CD4-positive, alpha-beta T cell treated with Interleukin-4 for 1 hour (primary cell): Measurements from ENCODE around the gene UGGT1.
"Not testable (repeated sequence)": the region's sequence is repeated elsewhere in the genome, so short reads cannot be mapped to it uniquely, and the experiment has no call there.

Experiments used
- DNase-seq, 2 donors: peaks; one replicate each; pipeline ENCODE4 v3.0.0-alpha.2; 2020 to 2022

Gene UGGT1

DNA sequence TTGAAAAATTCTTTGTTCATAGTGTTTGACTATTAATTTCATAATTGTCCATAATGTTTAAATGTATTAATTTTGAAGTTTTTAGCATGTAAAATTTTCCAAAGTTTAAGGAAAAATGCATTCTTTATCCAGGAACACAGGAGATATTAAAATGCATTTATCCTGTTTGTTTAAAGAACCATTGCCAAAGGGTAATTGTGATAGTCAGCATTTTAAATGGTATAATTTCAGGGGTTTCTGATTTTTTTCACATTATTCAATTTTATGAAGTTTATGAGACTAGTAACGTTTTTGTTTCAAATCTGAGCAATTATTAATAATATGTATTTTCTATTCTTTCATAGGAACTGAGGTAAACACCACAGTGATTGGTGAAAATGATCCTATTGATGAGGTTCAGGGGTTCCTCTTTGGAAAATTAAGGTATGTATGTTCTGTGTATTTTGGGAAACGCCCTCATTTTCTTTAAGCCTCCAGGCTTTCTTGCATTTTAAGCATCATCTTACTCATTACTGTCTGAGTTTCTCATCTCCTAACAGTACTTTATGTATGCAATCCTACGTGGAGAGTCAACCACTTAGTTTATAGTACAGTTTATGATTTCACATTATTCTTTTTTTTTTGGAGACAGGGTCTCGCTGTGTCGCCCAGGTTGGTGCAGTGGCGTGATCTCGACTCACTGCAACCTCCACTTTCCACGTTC, 25.1 kb downstream of the UGGT1 start:
- DNase-seq: no peak

DNA sequence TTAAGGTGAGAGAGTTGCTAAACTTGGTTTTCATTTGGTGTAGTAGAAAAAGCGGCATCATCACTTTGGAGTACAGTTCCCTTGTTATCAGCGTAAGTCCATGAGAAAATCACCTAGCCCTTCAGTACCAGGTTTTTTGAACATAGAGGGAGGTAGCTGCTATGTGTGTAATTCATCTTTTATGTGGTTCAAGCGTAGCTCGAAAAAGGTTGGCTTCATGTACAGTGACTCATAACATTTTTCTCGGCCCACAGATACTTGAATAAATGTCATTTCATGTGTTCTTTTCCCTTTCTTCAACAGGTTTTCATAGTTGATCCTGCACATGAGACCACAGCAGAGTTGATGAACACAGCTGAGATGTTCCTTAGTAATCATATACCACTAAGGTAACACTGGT, 43.6 kb downstream of the UGGT1 start:
- DNase-seq: no peak

GRCh38 chr2:128137094-128137616, 46.2 kb downstream of the UGGT1 start:
- DNase-seq: no peak

DNA sequence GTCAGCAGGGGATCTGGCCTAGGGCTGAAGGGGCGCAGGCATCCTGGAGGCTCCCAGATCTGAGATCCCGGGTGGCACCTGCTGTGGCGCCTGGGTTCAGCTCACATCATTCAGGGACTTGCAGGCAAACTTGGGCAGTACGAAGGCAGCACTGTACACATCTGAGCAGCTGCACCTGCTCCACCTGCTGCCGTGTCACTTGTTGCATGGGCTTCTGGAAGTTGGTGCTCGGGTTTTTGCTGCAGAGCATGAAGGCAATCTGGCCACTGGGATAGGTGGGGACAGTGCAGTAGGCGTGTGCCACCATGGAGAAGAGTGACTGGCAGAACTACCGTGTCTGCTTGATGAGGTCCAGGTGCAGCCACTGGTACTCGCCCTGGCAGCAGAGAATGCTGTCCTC, 48.6 kb downstream of the UGGT1 start:
- no peak for DNase-seq

DNA sequence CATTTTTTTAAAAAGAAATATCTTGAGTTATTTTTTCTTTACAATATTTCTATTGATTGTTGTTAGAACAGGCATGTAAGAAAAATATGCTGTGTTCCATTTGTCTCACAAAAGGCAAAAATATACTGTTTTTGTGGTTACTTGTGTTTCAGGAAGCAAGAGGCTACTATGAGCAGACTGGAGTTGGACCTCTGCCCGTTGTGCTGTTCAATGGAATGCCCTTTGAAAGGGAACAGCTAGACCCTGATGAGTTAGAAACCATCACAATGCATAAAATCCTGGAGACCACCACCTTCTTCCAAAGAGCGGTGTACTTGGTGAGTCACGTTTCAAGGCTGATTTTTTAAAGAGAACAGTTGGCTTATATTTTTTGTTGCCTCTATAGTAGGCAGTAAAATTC, 54.7 kb downstream of the UGGT1 start:
- DNase-seq: no peak

GRCh38 chr2:128153786-128154185, 62.8 kb downstream of the UGGT1 start:
- DNase-seq: no peak

- no peak for DNase-seq
Observed at GRCh38 chr2:128154225-128154624, 63.2 kb downstream of the UGGT1 start.

- DNase-seq: no peak
Observed at GRCh38 chr2:128155970-128156369, 65.0 kb downstream of the UGGT1 start.

GRCh38 chr2:128156812-128157211, 65.8 kb downstream of the UGGT1 start:
- no peak for DNase-seq

DNA sequence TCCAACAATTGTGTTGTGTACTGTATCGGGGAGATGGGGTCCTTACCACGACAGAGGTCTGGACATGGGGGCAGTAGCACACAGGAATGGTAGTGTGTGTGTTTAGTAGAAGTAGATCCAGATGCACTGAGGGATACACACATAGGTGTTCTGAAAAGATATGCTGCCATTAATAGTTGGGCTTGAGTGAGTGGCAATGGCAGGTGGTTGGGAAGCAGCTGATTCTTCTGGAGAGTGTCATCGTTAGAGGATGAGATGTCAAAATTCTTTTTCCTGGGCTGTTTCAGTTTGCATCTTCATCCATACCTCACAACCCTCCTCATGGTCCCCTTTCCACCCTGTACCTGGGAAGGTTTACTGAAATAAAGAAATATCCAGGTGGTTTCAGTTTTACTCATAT, 66.6 kb downstream of the UGGT1 start:
- DNase-seq: no peak

DNA sequence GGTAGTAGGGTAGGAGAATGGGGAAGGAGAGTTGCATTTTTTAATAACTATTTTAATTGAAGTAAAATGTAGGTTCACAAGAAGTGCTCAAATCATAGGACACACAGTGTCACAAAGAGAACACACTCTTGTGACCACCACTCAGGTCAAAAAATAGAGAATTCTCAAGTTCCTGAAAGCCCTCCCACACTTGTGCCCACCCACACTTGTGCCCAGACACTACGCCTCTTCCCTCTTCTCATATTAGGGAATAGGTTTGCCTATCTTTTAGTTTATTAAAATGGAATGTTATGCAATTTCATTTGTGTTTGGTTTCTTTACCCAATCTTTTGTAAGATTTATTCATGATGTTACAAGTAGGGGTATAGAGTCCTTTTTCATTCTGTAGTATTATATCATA, 67.2 kb downstream of the UGGT1 start:
- no peak for DNase-seq

DNA sequence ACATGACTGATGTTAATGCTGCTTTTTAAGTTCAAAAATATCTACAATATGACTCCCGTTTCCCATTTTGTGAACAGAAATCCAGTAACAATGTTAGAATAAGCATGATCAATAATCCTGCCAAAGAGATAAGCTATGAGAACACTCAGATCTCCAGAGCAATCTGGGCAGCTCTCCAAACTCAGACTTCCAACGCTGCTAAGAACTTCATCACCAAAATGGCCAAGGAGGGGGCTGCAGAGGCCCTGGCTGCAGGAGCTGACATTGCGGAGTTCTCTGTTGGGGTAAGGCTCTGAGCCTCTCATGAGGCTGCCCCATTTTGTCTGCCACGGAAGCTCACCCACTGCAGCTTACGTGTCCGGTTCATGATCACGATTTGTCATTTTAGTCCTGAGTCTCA, 68.4 kb downstream of the UGGT1 start:
- DNase-seq: no peak

GRCh38 chr2:128160616-128161275, 69.7 kb downstream of the UGGT1 start:
- no peak for DNase-seq

DNA sequence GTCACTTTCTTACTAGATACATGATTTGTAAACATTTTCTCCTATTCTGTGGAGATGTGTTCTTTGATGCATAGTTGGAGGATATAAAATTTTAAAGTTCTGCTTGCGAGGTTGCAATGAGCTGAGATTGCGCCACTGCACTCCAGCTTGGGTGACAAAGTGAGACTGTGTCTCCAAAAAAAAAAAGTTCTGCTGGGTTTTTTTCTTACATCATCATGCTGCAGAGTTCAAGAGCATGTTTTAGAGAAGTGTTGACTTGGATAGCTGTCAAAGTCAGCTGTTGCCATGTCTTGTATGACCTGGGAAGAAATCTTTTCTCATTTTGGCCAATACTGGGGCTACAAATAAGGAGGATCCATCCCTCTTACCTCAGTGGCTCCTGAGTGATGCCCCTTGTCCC, 71.3 kb downstream of the UGGT1 start:
- peak in 1 of 2 donors; percentile 32 for DNase-seq

DNA sequence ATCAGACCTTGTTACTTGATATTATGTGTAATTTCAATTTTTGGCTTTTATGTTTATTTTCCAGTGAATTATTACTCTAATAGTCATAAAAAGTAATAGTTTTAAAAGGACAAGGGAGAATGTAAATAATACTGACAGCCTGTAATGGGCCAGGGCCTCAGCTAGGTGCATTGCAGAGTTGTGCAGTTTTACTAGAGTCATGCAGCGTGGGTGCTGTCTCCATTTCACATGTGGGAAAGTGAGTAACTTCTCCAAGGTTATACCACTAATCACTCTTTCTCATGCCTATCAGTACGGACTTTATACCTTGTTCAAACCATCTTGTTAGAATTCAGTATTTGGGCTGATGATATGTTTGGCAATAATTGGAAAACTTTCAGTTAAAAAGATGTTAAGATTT, 73.3 kb downstream of the UGGT1 start:
- DNase-seq: no peak

DNA sequence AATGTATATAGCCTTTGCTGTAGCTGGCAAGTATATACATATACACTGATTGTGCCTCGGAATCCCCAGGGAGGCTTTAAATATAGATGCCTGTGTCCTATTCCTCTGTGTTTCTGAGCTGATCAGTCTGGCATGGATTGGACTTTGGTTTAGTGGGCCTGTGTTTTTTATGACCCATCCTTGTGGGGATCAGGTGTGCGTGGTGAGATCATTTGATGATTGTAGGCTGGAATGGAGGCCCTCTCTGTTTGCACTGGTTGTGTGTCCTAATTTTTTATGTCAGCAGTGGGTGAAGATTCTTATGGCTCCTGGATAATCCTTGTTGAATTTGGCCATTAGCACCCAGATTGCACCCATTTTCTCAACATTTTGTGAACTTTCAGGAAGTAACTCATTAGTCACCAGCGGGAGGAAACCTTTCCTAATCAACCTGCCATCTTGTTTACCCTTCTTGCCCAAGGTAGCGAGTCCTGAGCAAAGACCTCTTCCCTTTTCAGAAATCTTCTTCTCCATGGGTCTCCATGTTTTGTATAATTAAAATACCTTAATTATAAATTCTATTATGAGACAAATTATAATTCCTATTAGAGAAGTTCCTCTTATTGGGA, 75.8 kb downstream of the UGGT1 start:
- DNase-seq: no peak

DNA sequence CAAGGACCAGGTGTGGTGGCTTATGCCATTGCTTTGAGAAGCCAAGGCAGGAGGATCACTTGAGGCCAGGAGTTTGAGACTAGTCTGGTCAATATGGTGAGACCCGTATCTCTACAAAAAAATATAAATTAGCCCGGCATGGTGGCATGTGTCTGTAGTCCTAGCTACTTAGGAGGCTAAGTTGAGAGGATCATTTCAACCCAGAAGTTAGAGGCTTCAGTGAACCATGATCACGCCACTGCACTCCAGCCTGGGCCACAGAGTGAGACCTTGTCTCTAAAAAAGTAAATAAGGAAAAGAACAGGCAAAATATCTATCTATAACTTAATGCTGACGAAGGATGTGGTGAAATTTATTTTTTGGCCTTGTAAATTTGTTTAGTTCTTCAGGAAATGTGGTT, 78.1 kb downstream of the UGGT1 start:
- no peak for DNase-seq

- no peak for DNase-seq
Observed at GRCh38 chr2:128169497-128169896, 78.5 kb downstream of the UGGT1 start.

DNA sequence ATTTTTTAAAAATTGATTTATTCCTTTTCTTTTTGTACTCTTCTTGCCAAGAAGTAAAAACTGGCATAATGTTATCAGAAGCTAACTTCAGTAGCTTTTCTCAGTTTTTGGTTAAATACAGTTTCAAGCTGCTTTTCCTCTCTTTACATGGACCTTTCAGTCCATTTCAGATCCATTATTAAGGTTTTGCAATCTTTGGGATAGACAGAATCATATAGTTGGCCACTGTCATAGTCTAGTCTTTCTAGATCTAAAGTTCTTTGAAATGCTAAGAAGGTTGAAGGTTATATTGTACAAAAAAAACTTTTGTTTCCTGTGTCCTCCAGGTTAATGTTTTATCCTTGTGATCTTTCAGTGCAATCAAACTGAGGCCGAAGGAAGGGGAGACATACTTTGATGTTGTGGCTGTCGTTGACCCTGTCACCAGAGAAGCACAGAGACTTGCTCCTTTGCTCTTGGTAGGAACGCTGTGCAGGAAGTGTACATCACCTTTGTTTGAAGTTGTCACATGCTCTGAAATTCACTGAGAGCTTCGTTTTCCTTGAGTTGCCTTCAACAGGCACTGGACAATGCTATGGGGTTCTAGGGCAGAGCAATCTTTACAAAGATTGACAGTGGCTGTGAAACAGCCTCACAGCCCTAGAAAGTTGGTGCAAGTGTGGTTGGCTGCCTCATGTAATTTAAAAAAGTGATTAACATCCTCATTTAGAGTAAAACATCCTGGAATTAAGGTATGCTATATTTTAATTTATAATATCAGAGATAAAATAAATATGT, 79.1 kb downstream of the UGGT1 start:
- no peak for DNase-seq

DNA sequence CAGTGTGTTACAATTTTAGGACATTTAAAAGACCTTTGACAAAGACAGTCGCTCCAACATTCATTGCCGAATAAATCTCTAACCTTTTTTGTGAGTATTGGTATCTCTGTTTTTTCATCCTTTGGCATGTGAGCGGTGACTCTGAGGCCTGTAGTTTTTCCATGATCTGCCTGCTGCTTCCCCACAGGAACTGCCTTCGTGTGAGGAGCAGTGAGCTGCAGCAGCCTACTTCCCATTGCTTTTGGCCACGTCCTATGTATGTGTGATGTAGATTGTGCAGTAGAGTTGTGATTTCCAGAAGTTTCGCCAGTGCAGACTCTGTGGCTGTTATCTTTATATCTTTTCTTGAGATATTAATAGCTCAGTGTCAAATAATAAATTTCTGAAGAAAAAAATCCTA, 79.8 kb downstream of the UGGT1 start:
- no peak for DNase-seq

GRCh38 chr2:128172191-128172590, 81.2 kb downstream of the UGGT1 start:
- no peak for DNase-seq

DNA sequence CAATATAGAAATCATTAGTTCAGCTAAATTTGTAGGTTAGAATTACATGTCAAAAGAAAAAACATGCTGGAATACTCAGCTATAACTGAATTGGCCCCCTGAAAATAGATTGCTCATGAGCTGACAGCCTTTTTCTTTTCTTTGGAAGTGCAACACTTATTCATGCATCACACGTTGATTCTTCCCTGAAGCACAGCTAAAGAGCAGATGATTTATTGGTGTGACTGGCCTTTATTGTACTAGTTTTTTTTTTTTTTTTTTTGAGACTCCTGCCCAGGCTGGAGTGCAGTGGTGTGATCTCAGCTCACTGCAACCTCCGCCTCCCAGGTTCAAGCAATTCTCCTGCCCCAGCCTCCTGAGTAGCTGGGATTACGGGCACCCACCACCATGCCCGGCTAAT, 83.1 kb downstream of the UGGT1 start:
- not testable (repeated sequence) for DNase-seq

DNA sequence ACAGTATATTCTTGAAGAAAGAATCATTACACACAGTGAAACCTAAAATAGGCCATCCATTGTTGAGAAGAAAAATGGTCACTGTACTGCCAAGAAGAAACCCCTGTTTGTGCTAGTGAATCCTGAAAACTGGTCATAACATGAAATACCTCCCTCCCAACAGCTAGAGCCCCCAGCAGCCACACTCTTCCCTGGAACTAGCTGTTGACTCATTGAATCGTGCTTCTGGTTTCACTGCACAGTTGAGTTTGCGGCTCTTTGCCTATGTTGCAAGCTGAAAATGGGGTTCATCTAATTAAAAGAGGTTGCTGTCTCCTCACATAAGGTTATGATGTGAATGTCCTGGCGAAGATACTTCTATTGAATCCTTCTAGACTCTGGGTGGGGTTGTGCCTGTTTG, 86.3 kb downstream of the UGGT1 start:
- DNase-seq: no peak
